Right lobe of liver (tissue), 4 donors: Measurements from ENCODE around the gene SLC25A2.
"Not testable (repeated sequence)": the region's sequence is repeated elsewhere in the genome, so short reads cannot be mapped to it uniquely, and the experiment has no call there.

Source experiments
- CTCF ChIP-seq, 4 donors: fragments of 200-600 bp in 3 of 4; fragments of 450-650 bp in 1 of 4; IDR thresholded peaks; one replicate each; pipeline versions ENCODE4 v1.5.1 to v1.8.0; 2016 to 2022; ENCODE audit warnings: antibody characterized with exemption in 4 of 4, mild to moderate bottlenecking in 2 of 4
- POLR2A ChIP-seq: fragments of 450-650 bp; IDR thresholded peaks from one replicate; pipeline ENCODE4 v1.6.1; 2017; ENCODE audit warnings: antibody characterized with exemption, mild to moderate bottlenecking
- donor health status: DM: no; HTN: no; CAD: no.
- donor health status: DM: no; HTN: no; CAD: no.
- donor health status: DM: no; HTN: yes; CAD: no.

GRCh38 chr5:141340781-141341354 is 37.0 kb upstream of the SLC25A2 start:
- TF ChIP-seq POLR2A; CTCF (IDR thresholded peaks at IDR 0.05): not testable (repeated sequence)
